ENCODE data around the gene USP3. TPM values are rescaled to one million over a fixed set of nuclear protein-coding genes. Genes with fewer than 3 reads are reported as not detected.

Gene USP3
- total and polyA plus RNA-seq, 10 of the 15 experiments (the other 5 are each of a cell fraction or from before 2014, with no cell fraction given) = 23.8 to 64.5 (median 50.3) TPM

DNA sequence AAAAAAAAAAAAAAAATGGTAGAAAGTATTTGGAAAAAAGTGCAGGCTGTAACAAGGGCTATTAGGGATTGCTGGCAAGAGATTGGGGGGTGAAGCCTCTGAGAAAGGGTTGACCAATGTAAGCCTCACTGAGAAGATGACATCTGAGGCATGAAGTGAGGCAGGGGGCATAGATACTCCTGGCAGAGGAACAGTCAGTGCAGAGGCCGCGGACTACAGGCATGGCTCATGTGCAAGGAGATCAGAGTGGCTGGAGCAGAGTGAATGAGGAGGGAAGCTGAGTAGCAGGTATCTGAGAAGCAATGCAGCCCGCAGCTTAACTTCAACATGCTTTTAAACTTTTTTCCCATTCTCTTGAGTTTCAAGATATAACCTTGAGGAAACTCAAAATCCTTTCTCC is 98.2 kb downstream of the USP3 start:
- SMC1A ChIA-PET (ENCODE audit: uncharacterized antibody, unreplicated experiment) = interaction anchor here (1.0 to 2.0 kb wide), 10 partner anchors 7 to 465 kb away, joined by 3 to 10 read pairs (median 4); no protein-coding TSS in a partner anchor
- 98% methylated on average over 3 of the region's 3 CpGs for whole genome bisulfite sequencing (ENCODE audit: insufficient coverage, insufficient replicate concordance, low lambda C conversion rate, missing lambda C conversion rate)
- RAD21 ChIA-PET (ENCODE audit: unreplicated experiment) = interaction anchor here (0.6 to 8.2 kb wide), 11 partner anchors 7 to 489 kb away, joined by 3 to 113 read pairs (median 4); partner anchors contain the start of genes APH1B and USP3
- no peak for DNase-seq (ENCODE audit: low read depth, low spot score)
- POLR2A ChIA-PET = interaction anchor here (0.9 to 8.8 kb wide), 2 partner anchors 49 to 97 kb away, joined by 3 to 66 read pairs; partner anchors contain the start of gene USP3
- Histone ChIP-seq H3K4me1 (ENCODE audit: control insufficient read depth, insufficient read depth, low read length) (peaks cover 20% of the 10 kb centered on the region), H3K4me2 (ENCODE audit: control insufficient read depth, insufficient read depth) (no peak overlapping the region), H3K36me3 (ENCODE audit: control insufficient read depth in 2 of 2, insufficient read depth in 2 of 2, low read length in 1 of 2) (peaks cover 4 to 5% of the 10 kb centered on the region in 2 experiments; a peak in 3 of 4 replicates), H3K27me3 (replicated peaks in 1 of 2; ENCODE audit: control insufficient read depth in 2 of 2, insufficient read depth in 2 of 2, low read length in 1 of 2) (no peaks in the 10 kb centered on the region), H4K20me1 (ENCODE audit: control insufficient read depth, insufficient read depth) (no peaks in the 10 kb centered on the region), H3K9me3 (replicated peaks; ENCODE audit: control insufficient read depth, insufficient read depth, low read length) (no peaks in the 10 kb centered on the region), H3K4me3 (no peak overlapping the region), H3K27ac (ENCODE audit: control insufficient read depth, insufficient read depth) (no peak overlapping the region), H3K9ac (ENCODE audit: control insufficient read depth, insufficient read depth, low read length) (no peak overlapping the region), H2AFZ (ENCODE audit: control insufficient read depth, low read depth, low read length) (no peak overlapping the region), H3K79me2 (ENCODE audit: control insufficient read depth, insufficient read depth, low read length) (peaks cover 17% of the 10 kb centered on the region)
- no peak for TF ChIP-seq ZNF217 (IDR thresholded peaks at IDR 0.05)
- TF ChIP-seq, protein P1, sequence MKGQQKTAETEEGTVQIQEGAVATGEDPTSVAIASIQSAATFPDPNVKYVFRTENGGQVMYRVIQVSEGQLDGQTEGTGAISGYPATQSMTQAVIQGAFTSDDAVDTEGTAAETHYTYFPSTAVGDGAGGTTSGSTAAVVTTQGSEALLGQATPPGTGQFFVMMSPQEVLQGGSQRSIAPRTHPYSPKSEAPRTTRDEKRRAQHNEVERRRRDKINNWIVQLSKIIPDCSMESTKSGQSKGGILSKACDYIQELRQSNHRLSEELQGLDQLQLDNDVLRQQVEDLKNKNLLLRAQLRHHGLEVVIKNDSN (IDR thresholded peaks at IDR 0.05; ENCODE audit: borderline replicate concordance, extremely low read length, insufficient read depth, low read depth, low read length) = no peak
- TF ChIP-seq PAX8 (IDR thresholded peaks at IDR 0.05) = no peak
- TF ChIP-seq MYB (IDR thresholded peaks at IDR 0.05; ENCODE audit: borderline replicate concordance, low read depth, low read length) = no peak
- no peak for TF ChIP-seq SIN3A (IDR thresholded peaks at IDR 0.05; ENCODE audit: low read depth, low read length)
- TF ChIP-seq, protein P2, sequence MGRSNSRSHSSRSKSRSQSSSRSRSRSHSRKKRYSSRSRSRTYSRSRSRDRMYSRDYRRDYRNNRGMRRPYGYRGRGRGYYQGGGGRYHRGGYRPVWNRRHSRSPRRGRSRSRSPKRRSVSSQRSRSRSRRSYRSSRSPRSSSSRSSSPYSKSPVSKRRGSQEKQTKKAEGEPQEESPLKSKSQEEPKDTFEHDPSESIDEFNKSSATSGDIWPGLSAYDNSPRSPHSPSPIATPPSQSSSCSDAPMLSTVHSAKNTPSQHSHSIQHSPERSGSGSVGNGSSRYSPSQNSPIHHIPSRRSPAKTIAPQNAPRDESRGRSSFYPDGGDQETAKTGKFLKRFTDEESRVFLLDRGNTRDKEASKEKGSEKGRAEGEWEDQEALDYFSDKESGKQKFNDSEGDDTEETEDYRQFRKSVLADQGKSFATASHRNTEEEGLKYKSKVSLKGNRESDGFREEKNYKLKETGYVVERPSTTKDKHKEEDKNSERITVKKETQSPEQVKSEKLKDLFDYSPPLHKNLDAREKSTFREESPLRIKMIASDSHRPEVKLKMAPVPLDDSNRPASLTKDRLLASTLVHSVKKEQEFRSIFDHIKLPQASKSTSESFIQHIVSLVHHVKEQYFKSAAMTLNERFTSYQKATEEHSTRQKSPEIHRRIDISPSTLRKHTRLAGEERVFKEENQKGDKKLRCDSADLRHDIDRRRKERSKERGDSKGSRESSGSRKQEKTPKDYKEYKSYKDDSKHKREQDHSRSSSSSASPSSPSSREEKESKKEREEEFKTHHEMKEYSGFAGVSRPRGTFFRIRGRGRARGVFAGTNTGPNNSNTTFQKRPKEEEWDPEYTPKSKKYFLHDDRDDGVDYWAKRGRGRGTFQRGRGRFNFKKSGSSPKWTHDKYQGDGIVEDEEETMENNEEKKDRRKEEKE (IDR thresholded peaks at IDR 0.05) = no peak
- no peak for TF ChIP-seq CBFB (IDR thresholded peaks at IDR 0.05; ENCODE audit: low read depth)
- TF ChIP-seq ZNF24 (IDR thresholded peaks at IDR 0.05) = no peak
- no peak for TF ChIP-seq TCF3 (IDR thresholded peaks at IDR 0.05; ENCODE audit: borderline replicate concordance, insufficient read depth, low read depth, low read length)
- TF ChIP-seq PML (IDR thresholded peaks at IDR 0.05; ENCODE audit: low read length) = no peak
- TF ChIP-seq MTA3 (IDR thresholded peaks at IDR 0.05; ENCODE audit: borderline replicate concordance, low read length) = no peak
- TF ChIP-seq CREM (IDR thresholded peaks at IDR 0.05; ENCODE audit: low read depth) = no peak
- TF ChIP-seq, protein P3, sequence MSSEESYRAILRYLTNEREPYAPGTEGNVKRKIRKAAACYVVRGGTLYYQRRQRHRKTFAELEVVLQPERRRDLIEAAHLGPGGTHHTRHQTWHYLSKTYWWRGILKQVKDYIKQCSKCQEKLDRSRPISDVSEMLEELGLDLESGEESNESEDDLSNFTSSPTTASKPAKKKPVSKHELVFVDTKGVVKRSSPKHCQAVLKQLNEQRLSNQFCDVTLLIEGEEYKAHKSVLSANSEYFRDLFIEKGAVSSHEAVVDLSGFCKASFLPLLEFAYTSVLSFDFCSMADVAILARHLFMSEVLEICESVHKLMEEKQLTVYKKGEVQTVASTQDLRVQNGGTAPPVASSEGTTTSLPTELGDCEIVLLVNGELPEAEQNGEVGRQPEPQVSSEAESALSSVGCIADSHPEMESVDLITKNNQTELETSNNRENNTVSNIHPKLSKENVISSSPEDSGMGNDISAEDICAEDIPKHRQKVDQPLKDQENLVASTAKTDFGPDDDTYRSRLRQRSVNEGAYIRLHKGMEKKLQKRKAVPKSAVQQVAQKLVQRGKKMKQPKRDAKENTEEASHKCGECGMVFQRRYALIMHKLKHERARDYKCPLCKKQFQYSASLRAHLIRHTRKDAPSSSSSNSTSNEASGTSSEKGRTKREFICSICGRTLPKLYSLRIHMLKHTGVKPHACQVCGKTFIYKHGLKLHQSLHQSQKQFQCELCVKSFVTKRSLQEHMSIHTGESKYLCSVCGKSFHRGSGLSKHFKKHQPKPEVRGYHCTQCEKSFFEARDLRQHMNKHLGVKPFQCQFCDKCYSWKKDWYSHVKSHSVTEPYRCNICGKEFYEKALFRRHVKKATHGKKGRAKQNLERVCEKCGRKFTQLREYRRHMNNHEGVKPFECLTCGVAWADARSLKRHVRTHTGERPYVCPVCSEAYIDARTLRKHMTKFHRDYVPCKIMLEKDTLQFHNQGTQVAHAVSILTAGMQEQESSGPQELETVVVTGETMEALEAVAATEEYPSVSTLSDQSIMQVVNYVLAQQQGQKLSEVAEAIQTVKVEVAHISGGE (CRISPR knock-in tag; IDR thresholded peaks at IDR 0.05) = no peak
- TF ChIP-seq FOS (IDR thresholded peaks at IDR 0.05; ENCODE audit: borderline replicate concordance, extremely low read depth, insufficient read length) = no peak
- TF ChIP-seq CHD4 (IDR thresholded peaks at IDR 0.05) = no peak
- CTCF ChIA-PET = interaction anchor here (0.6 to 11.3 kb wide), 4 partner anchors 8 to 465 kb away, joined by 3 to 272 read pairs (median 13); no protein-coding TSS in a partner anchor
- no peak for FAIRE-seq
- intact Hi-C loops (cut with micrococcal nuclease; ENCODE audit: unreplicated experiment) = no loop called here
- no peak for ATAC-seq
- in situ Hi-C loops (cut with MboI) = no loop called here
- no TSS peak for BruUV-seq (replicated peaks)
